NCI-H2171 (cell line): ENCODE results near the gene PIGV.

Experiments
- DNase-seq: peaks from one replicate; lab custom pipeline; 2025; lab: John Stamatoyannopoulos, UW

Gene PIGV

GRCh38 chr1:26774462-26774861, 13.3 kb upstream of the PIGV start:
- no peak for DNase-seq

- no peak for DNase-seq
Measured at GRCh38 chr1:26775666-26776065, 12.1 kb upstream of the PIGV start.

- no peak for DNase-seq
Measured at GRCh38 chr1:26779098-26779668, 8.6 kb upstream of the PIGV start.

- DNase-seq: no peak
Measured at GRCh38 chr1:26780344-26780957, 7.3 kb upstream of the PIGV start.

DNA sequence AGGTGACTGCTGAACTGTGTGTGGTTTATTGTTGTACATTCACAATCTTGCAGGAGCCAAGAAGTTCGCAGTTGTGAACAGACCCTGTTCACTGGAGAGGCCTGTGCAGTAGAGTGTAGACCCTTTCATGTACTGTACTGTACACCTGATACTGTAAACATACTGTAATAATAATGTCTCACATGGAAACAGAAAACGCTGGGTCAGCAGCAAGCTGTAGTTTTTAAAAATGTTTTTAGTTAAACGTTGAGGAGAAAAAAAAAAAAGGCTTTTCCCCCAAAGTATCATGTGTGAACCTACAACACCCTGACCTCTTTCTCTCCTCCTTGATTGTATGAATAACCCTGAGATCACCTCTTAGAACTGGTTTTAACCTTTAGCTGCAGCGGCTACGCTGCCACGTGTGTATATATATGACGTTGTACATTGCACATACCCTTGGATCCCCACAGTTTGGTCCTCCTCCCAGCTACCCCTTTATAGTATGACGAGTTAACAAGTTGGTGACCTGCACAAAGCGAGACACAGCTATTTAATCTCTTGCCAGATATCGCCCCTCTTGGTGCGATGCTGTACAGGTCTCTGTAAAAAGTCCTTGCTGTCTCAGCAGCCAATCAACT, 6.4 kb upstream of the PIGV start:
- DNase-seq: no peak

DNA sequence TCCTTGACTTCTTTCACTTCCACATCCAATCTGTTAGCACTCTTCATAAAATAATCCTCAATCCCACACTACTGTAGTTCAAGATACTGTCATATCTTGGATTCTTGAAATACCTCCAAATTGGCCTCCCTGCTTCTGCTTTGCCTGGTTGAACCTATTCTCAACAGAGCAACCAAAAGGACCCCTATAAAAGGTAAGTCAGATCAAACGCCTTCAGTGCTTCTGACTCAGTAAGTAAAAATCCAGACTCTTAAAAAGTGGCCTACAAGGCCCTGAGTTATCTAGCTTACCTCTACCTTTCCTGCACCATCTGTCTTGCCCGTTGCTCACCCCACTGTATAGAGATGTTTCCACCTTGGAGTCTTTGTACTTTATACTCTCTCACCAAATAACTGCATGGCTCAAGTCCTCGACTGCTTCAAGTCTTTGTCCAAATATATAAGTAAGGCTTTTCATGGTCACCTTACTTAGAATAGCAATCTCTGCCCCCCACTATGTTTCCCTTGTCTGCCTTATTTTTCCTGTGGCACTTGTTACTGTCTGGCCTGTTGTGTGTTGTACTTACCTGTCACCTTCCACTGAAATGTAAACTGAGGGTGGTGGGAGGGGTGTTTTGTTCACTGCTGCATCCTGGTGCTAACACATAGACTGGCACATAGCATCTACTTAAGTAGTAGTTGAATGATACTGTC, 5.1 kb upstream of the PIGV start:
- DNase-seq: no peak

DNA sequence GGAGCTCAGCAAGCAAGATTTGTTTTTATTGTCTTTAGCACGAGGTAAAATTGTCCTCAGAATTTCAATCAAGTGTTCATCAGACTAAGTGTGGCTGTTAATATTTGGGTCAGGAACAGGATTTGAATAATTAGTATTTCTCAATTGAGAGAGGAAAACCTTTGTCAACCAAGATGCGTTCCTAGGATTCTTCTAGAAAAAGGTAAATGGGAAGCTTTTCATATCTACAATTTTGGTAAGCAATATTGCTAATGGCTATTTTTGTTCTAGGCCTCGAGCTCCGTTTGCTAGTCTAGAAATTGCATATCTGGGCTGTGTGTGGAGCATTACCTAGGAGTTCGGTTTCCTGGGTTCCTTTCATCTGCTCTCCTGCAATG, 4.1 kb upstream of the PIGV start:
- no peak for DNase-seq

- no peak for DNase-seq
Measured at GRCh38 chr1:26784023-26784871, 3.5 kb upstream of the PIGV start.

- no peak for DNase-seq
Measured at GRCh38 chr1:26784886-26785285, 2.9 kb upstream of the PIGV start.

DNA sequence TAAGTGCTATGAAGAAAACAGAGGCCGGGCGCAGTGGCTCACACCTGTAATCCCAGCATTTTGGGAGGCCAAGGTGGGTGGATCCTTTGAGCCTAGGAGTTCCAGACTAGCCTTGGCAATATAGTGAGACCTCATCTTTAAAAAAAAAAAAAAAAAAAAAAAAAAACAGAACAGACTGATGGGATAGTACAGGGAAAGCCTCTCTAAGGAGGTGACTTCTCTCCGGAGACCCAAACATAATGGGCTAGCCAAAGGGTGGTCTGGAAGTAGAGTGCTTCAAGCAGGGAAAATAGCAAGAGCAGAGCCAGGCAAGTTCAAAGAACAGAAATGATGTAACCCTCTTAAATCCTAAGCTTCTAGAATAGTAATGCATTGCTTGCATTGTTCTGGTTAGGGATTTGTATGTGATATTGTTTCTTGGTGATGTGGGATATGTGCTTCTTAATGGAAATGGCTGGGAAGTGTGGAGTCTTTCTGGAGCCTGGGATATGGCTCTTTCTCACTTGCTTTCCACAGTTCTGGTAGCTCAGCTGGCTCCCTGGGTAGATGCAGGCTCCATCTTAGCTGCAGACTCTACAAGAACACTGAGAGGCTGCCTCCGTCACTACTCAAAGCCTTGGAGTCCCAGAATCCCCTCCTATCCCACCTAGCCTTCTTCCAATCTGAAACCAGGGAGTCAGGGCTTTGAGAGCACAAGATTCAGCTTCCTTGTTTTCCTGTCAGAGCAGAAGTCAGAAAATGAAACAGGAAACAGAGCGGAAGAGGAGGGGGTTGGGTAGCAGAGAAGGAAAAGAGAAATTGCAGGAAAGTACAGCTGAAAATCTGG, 1.9 kb upstream of the PIGV start:
- no peak for DNase-seq

- no peak for DNase-seq
Measured at GRCh38 chr1:26786437-26787380, 1.0 kb upstream of the PIGV start.

GRCh38 chr1:26787381-26787705, 407 bp upstream of the PIGV start:
- DNase-seq: no peak

DNA sequence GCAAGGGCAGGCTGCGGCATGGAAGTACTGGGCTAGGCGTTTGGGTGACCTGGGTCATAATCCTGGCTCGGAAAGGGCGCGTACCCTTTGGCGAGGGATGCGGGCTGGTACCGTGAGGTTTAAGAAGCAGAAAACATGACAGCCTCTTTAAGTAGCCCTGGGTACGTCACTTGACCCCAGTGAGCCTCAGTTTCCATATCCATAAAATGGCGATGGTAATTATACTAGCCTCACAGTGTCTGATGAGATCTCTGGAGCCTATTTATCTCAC, 700 bp downstream of the PIGV start:
- DNase-seq: no peak

DNA sequence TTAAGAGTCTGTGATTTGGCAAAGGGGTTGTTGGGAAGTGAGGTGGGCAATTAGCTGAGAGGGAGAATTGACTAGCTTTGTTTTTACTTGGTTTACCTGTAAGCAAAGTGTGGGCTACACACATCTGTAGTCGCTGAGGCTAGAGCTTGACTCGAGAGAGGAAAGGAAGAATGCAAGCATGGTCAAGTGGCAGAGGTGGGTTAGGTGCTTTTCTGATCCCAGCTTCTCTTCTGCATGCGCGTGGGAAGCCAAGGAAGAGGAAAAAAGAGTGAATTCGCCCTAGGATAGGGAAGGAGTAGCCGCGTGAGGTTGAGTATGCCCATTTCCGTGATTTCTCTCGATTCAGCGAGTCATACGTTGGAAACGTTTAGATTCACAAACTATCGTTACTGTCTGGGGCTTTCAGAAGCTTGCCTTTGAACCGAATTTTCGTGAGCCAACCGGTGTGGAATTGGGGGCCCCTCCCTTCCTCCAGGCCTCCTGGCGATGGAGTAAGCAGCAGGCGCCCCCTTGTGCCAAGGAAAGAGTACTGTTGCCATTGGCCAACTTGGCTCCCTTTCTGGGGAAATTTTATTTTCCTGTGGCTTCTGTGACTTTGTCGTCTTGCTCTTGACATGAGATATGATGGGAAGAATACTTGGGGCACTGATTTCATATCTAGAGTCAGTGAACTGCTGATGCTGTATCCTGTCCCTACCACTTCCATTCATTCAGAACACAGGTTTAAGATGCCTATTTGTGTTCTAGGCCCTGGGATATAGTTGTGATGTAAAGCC, 1.3 kb downstream of the PIGV start:
- DNase-seq: peak; percentile 81

DNA sequence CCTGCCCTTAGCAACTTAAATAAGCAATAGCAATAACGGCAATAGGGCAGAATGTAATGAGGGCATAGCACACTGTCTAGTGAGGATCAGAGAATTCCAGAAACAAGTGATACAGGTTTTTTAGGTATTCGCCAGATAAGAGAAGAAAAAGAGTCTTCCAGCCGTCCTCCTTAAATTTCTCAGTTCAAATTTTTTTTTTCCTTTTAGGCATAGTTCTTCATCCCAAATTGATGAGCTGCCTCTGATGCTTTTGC, 1.8 kb downstream of the PIGV start:
- no peak for DNase-seq

GRCh38 chr1:26789931-26790330, 2.2 kb downstream of the PIGV start:
- DNase-seq: no peak

DNA sequence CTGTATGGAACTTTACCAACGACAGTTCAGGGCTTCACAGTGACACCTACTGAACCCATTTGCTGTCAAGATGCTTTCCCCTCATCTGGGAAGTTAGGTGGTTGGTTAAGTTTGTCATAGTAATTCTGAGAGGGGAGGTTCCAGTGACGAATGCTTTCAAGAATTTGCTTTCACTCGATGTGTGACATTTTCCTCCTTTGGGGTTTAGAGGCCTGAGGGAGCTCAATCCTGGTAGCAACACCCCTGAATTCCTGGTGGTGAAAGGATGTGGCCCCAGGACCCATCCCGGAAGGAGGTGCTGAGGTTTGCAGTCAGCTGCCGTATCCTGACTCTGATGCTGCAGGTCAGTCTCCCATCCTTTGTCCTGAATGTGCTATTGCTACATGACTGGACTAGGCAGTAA, 2.8 kb downstream of the PIGV start:
- DNase-seq: no peak

DNA sequence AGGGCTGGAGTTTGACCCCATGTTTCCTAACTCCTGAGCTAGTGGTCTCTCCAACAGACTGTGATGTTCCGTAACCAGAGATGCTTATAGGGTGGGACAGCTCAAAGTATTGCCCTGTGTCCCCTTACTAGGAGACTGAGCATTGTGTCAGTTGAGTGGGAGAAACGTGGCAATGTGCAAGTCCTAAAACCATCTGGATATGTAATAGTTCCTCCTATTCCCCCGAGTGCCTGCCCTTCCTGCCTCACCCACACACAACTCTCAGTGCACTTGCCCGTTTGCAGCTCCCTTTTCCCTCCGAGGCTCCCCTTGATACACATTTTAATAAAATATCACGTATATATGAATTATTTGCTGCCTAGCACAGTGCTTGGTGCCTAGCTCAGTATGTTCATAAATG, 3.4 kb downstream of the PIGV start:
- no peak for DNase-seq

GRCh38 chr1:26791626-26792025, 3.9 kb downstream of the PIGV start:
- no peak for DNase-seq

DNA sequence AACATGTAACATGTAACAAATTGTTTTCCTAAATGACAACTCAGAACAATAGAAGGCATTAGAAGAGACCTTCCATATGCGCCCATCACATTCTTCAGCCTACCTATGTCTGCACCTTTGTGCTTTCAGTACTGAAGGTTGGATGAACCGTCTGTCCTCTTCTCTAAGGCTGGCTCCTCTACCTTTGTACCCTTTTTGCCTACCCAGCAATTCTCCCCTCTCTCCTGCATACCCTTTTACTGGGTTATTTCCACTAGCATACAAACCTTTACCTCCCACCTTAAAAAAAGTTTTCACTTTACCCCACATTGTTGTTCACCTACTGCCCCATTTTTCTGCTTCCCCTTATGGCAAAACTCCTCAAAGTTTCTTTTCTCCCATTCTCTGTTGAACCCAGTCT, 5.2 kb downstream of the PIGV start:
- DNase-seq: no peak
